ENCODE data around the gene FAM13B.
"Not testable (repeated sequence)": the region's sequence is repeated elsewhere in the genome, so short reads cannot be mapped to it uniquely, and the experiment has no call there.

Gene FAM13B

DNA sequence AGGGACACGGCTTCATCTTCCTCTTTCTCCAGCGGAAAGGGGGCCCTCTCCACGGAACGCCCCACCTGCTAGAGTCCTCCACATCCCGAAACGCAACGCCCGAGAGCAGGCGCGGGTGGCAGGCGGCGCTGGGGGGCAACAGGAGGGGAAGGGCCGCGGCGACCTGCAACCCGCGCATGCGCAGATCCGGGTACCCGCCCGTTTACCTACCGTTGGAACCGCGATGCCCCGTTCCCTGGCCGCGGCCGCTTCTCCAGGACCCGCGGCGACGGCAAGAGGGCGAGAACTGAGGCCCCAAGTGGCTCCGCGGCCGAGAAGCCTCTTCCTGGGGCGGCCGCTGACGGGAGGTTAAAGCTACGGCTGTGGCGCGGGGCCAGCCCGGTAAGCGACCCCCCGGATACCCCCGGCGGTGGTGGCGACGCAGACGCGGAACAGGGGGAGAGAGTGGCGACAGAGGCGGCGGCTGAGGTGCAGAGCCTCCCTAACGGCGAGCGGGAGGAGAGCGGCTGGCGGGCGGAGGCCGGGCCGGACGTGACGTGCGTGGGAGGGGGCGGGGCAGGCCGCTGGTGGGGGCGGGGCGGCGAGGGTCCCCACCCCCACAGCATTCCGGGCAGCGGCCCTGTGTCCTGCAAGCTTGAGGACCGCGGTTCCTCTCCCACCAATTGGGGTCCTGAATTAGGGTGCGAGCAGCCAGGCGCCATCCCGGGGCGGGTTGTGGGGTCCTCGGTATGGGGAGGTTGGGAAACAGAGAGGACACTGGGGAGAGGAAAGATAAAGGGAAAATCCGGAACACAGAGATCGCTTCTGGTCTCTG is at the start of gene FAM13B:
FAM13B (minus strand) TSS at position 508 of the 814 bp plus-strand sequence. CDS start 13,968 bp downstream, outside the sequence.
- peak; percentile 91 for DNase-seq

DNA sequence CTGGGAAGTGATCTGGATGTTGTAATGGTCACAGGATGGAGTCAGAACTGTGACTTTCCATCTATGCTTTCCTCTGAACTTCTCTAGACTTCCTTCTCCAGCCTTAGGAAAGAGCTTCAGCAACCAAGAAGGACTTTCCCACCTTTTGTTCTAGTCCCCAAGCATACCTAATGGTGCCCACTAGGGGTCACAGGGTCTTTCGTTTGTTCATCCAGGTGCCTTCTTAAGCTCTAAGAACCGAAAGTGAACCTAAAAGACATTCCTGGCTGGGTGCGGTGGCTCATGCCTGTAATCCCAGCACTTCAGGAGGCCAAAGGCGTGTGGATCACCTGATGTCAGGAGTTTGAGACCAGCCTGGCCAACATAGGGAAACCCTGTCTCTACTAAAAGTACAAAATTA is 49.2 kb upstream of the FAM13B start:
- no peak for DNase-seq

DNA sequence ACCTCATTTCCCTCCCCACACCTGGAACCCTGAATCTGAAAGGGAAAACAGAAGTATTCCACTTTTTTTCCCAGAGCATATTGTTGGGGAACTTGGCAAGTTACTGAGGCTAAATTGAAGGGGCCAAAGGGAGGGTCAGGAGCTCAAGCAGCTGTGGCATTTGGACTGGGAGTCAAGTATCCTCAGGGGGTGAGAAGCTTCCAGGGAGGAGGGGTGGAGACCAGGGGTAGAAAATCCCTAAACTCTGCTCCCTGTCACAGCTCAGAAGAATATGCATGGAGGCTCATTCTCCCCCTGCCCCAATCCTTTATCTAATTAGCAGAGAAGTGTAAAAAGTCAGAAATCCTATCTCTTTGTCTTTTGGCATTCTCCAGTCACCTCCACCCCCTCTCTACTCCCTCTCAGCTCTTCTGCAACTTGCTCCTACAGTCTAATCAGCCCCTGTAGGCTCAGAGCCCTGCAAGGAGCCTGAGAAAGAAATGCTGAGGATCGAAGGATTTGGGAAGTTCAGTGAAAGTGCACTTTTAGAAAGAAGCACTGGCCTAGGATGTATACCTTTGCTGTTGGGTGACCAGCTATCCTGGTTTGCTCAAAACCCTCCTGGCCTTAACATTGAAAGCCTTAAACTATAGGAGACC is 45.2 kb upstream of the FAM13B start:
- no peak for DNase-seq

DNA sequence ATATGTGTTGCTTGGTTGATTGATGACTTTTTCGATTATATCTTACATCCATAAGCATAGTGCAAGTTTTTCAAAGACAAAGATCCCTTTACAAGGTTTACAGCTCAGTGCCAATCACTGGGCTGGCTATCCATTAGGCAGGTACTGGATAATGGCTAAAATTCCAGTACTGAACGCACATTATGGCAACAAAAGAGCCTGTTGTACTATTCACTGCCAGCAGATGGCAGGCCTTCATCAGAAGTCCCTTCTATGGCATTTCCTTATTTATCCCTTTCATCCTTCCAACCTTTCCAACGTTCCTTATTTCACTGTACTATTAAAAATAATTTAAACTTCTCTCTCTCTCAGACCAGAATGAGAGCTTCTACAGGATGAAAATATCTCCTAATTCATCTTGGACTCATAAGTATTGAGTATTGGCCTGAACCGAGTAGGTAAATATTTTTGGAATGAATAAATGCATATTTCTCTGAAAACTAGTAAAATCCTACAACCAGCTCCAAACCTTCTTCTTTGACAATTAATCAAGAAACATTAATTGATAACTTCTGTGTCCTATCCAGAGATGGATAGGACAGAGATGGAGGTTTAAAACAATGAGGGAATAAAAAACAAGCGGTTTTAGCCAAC is 44.3 kb upstream of the FAM13B start:
- DNase-seq = peak; percentile 74

DNA sequence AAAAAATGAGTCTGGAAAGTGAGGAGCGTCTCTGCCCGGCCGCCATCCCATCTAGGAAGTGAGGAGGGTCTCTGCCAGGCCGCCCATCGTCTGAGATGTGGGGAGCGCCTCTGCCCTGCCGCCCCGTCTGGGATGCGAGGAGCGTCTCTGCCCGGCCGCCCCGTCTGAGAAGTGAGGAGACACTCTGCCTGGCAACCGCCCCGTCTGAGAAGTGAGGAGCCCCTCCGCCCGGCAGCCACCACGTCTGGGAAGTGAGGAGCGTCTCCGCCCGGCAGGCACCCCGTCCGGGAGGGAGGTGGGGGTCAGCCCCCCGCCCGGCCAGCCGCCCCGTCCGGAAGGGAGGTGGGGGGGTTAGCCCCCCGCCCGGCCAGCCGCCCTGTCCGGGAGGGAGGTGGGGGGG is 37.1 kb upstream of the FAM13B start:
- not testable (repeated sequence) for DNase-seq

DNA sequence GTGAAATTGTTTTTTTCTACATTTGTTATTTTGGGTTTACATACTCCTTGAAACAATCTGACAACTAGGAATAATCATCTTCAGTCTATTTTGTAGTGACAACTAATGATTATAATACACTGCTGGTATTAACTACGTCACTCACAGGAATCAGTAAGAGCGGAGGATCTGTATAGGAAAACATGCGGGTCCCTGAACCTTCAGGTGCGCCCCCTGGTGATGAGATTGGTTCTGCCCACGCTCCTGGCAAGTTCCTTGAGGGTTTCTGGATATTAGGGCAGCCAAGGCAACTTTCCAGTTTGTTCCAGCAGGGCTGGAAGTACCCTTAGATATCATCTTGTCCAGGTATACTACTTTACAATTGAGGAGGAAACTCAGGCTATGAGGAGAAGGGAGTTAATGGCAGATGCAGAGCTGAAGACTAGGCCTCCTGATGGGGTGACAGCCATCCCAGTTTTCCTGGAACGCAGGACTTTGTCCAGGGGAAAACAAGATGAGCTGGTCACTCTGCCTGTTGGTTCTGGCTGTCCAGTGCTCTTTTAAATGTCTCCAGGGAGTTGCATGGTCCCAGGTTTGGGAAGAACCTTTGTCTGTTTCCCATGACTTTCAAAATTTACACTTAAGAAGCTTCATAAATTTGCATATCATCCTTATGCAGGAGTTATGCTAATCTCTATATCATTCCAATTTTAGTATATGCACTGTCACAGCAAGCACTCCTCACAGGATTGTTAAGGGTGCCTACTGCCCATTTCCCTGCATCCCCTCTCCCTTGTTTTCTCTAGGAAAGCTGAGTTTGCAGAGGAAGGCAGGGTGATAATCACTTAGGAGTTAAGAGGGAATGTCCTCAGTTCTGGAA is 36.1 kb upstream of the FAM13B start:
- DNase-seq = peak; percentile 80

DNA sequence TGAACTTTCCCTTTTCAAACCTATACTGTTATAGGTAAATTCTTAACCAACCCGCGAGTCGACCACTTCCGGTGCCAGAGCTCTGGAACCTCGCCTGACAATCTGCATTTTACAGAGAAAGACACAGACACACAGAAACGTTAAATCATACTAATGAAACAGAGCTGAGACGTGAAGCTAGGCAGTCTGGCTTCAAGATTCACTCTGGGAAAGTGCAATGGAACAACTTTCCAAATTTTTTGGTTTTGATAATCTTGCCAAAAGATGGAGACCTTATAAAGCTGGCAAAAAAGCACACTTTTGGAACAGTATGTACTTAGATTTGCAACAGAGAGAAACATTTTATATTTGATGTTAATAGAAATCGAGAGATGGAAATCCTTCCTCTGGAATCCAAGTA is 35.1 kb upstream of the FAM13B start:
- no peak for DNase-seq

DNA sequence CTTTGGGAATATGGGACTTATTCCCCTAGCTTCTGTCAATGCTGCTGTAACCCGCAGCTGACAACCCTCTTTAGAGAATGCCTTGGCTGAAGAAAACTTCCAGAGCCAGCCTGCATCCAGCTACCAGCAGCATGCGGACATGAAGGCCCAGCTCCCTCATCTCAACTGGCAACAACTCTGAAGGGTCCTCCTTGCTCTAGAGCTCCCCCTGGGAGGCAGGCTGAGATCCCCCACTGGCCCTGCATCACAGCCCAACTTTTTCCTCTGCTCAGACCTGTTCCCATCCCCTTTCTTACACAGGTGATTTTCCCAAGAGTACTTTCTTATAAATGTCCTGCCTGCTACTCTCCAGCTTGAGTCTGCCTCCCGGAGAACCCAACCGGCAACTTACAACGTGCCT is 32.2 kb upstream of the FAM13B start:
- DNase-seq = peak; percentile 21

DNA sequence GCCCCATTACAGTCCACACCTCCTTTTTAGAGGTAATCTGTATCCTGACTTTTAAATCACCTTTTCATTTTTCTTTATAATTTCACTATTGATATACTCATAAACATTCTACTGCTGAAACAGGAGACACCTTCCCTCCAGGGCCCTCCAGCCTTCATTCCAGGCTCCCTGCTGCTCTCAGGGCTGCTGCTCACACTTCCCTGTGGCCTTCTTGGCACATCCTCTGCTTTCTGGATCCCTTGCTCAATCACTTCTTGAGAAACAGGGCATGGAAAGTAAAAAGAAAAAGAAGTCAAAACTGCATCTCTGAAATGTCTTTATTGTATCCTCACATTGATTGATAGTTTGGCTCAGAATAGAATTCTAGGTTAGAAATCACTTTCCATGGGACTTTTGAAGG is 31.6 kb upstream of the FAM13B start:
- peak; percentile 15 for DNase-seq

DNA sequence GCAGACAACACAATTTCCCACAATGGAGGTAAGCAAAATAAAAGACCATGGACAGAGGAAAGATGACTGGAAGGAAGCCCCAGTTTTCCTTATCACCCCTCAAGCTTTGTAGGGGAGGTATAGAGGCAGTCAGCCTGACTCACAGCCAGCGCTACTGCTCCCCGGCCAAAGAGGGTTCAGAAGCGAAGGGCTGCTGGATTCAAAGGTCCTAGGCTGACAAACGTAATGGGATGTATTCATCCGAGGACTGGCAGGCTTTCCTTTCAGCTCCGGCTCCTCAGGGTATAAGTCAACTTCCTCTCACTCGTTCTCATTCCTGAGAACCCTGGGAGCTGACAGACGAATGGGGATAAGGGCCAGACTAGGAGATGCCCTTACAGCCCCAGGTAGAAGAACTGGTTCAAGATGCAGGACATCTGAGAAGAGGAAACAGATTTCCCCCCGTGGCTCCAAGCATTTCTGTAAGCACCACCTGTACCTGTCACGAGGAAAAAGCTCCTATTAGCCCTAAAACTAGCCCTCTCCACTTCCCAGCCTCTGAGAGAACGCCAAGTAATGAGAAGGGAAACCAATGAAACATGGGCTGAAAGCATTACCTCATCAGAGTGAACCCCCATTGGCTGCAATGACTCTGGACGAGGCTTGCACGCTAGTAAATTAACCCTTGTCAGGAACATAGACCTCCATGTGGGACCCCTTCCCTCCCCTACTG is 22.1 kb upstream of the FAM13B start:
- DNase-seq = peak; percentile 56

DNA sequence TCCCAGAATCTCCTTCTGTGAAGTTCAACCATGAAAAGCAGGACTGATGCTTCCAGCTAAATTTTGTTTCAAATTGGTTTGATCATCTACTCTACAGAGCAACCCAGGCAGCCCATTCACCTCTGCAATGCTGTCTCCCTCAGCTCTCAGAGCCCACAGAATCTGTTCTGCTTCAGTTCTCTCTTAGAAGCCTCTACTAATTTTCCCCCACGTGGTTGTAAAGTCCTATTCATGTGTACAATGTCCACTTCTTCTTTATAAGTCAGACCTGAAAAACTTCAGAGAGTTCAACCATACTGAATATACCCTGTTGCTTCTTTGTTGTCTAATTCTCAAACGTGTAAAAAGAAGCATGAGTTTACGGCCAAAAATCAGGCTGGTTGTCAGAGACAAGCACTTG is 21.3 kb upstream of the FAM13B start:
- no peak for DNase-seq

DNA sequence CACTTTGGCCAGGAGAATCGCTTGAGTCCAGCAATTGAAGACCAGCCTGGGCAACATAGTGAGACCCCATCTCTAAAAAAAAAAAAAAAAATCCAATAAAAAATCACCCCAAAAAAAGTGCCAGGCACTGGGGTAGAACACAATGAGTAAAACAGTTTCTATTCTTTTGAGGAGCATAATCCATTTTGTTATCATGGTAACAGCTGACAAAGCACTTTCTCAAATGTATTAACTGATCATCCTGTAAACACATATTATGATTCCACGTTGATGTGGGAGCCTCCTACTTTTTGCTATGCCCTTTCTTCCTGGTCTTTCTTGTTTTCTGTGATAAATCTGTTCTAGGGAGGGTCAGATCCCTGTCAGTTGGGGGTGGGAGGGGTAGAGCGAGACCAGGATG is 20.7 kb upstream of the FAM13B start:
- DNase-seq = no peak

DNA sequence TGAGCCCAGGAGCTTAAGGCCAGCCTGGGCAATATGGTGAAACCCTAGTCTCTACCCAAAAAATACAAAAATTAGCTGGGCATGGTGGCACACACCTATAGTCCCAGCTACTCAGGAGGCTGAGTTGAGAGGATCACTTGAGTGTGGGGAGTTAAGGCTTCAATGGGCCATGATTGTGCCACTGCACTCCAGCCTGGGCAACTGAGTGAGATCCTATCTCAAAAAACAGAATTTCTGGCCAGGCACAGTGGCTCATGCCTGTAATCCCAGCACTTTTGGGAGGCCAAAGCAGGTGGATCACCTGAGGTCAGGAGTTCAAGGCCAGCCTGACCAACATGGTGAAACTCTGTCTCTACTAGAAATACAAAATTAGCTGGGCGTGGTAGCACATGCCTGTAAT is 19.8 kb upstream of the FAM13B start:
- not testable (repeated sequence) for DNase-seq

DNA sequence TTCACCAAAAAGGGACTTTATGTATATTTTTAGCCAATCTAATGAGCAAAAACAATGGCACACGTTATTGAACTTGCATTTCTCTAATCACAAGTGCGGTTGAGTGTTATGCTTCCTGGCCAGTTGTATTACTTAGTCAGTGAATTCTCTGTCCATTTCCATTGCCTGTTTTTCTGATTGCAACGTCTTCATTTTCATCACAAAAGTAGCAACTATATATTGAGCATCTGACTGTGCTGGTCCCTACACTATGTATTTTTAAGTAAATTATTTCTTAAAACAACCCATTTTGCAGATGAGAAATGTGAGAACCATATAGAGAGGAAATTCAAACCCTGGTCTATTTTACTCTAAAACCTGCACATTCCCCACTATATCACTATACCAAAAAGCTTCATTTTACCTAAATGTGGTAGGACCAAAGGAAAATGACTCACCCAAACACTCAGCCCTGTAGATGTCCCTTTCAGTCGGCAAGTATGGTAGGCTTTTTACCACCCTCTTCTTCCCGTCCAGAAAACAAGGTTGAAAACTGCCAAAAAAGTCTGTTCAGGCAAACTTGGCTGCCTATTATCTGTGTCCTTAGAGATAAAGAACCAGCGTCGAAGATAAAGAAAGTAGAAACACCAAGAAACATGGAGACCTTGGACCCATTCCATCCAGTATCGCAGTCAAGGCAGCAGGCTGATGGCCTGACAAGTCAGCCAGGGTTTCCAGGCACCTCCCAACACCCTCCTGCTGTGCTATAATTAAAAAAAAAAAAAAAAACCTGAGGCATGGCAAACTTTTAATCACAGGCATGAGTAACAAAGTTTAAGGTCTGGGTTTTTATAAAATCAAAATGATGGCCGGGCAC is 18.8 kb upstream of the FAM13B start:
- DNase-seq = no peak

DNA sequence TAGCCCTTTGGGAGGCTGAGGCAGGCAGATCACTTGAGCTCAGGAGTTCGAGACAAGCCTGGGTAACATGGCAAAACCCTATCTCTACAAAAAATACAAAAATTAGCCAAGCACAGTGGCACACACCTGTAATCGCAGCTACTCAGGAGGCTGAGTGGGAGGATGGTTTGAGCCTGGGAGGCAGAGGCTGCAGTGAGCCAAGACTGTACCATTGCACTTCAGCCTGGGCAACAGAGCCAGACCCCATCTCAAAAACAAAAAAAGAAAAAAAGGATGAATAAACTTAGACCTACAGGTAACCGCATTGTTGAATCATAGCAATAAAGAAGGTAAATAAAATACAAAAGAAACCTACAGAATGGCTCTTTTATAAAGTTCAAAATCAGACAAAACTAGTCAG is 12.4 kb upstream of the FAM13B start:
- not testable (repeated sequence) for DNase-seq

DNA sequence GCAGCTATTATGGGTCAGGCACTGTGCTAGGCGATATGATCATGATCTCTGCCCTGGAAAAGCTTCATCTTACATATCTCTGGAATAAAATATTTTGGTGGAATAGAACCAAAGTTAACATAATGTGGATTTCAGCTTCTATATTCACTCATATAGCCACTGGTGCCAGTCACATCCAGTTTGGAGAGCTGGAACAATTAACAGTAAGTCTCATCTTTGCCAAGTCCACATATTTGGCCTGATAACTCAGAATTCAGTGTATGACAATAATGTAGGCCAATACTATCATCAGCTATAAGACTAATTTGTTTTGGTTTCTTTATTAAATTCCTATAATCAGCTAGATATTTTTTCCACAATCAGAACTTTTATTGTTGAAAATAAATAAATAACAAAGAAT is 5.9 kb upstream of the FAM13B start:
- DNase-seq = no peak

DNA sequence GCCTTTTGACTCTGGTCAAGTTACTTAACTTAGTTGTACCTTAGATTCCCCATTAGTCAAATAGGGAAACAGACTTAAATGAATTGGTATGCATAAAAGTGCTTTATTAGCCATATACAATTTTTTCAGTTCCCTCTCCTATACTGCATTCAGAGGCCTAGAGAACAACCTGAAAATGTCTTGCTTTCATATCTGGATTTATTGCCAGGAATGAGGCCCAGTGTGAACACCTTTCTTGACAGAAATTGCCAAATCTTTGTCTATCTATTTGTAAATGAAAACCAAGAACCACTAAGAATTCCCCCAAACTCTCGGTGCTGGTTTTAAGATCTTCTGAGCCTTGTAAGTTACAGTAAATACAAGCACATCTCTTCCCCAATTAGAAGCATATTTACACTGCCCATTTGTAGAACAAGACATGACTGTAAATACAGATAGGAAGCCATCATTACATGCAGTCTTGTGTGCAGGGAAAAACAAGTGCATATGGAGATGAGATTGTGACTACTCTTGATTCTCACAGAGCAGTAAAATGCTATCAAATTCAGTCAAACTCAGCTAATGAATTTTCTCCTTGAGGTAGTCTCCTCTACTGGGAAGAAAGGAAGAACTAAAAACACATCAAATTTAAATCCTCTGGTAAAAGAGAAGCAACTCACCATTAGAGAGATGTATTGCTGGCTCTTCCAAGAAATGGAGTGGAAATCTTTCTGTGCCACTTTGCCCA is 5.2 kb upstream of the FAM13B start:
- no peak for DNase-seq

DNA sequence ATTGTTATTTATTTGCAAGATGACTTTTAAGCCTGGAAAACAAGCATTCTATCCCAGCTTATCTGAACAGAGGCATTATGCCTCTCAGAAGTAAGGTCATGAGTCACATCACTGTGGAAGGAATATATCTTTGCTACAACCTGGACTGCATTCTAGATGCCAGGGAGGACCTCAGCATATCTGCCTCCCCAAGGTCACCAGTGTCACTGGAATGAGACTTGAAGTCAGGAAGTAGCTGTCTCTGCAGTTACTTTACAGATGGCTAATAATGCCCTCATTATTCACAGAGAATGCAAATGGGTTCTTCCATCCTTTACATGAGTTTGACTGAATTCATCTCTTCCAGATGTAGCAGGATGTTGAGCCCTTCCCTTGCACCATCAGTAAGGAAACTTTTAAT is 4.4 kb upstream of the FAM13B start:
- DNase-seq = no peak

DNA sequence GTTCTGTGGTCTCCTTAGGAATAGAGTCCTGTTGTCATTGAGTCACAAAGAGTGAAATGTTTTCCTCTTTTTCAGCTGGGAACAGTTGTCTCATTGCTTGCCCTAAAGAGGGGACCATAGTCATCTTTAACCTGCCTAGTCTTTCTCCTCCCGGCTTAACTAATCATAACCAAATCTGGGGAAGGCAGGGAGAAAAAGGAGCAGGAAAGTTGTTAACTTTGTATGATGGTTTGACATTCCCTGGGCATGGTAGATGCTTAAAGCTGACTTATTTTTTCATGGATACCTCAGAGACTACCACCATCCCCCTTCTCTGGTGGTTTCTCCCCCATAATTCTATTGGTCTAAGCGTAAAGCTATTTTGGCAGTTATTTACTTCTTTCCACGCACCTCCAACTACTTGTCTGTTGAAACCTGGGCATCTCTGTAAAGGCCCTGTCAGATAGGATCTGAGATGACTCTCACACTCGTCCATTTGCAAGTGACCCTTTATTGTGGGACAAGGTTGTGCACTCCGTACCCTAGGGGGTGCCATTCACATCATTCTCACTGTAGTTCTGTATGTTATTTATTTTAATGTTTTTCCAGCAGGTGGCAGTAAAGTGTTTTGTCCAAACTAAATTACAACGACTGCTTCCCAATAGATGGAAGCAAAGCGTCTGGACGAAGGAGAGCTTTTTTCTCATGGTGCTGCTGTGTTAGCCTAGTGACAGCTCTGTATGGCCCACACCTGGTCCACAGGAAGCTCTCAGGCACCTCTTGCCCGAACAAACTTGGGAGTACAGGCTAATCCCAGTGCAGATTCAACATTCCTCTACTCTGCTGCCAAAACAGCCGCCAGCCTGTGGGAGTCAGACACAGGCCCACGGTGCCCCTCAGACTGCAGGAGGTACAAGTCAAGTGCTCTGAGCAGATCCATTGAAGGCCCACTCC is 3.0 kb upstream of the FAM13B start:
- DNase-seq = peak; percentile 92

DNA sequence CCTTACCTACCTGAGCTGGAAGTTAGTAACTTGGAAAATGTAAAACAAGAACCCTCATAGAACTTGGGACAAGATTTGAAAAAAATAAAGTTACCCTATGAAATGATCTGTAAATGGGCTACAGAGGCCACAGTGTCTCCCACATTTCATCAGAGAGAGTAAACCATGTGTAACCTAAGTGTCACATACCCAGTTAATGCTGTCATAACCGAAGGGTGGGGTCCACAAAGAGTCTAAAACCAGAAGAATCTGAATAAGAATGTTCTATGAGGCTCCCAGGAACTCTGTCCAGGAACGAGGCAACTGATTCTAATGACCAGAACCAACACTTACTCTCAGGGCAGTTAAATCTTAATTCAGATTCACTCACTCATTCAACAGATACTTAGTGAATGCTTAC is 1.0 kb upstream of the FAM13B start:
- no peak for DNase-seq

Measured in NCI-H69 (cell line).